Gastroesophageal sphincter (tissue), 3 donors: ENCODE data around the gene AMIGO2.

Experiments
- CTCF ChIP-seq, 4 experiments: fragments of 200-600 bp in 2 of 4; fragments of 450-650 bp in 2 of 4; sonication (generic) in 1 of 4; IDR thresholded peaks; one replicate each; pipeline ENCODE4 v1.5.1; 2017 to 2019; ENCODE audit warnings: antibody characterized with exemption in 4 of 4, mild to moderate bottlenecking in 2 of 4, moderate library complexity in 2 of 4
- POLR2AphosphoS5 ChIP-seq: sonication (generic); formaldehyde crosslinking; IDR thresholded peaks from one replicate; pipeline ENCODE4 v1.6.1; 2017; ENCODE audit warnings: antibody characterized with exemption

GRCh38 chr12:47094804-47095203 lies 15.0 kb upstream of the AMIGO2 start:
- TF ChIP-seq CTCF (IDR thresholded peaks at IDR 0.05) (no peak), POLR2AphosphoS5 (no peak)
